G401 (cell line): Measurements from ENCODE around the gene FSIP1. TPM values are rescaled to one million over a fixed set of nuclear protein-coding genes. Genes with fewer than 3 reads are reported as not detected.

Experiments used
- DNase-seq: peaks from one replicate; pipeline ENCODE4 v3.0.0-alpha.2; 2015; ENCODE audit warnings: low spot score
- in situ Hi-C: cut with HindIII; loops from 2 replicates; pipeline ENCODE4 v1.10.0; 2016; ENCODE audit warnings: low sequenced_read_pairs, mixed read lengths
- total RNA-seq: library from RNA; depleted of rRNA; stranded (reverse); fragments of >200 nt; shearing (Covaris generic); gene quantifications from 2 replicates; pipeline ENCODE4 v1.2.3, GENCODE V29; 2014

Gene FSIP1
- total RNA-seq, 1 experiment from 2014 or later: 0.41 TPM

DNA sequence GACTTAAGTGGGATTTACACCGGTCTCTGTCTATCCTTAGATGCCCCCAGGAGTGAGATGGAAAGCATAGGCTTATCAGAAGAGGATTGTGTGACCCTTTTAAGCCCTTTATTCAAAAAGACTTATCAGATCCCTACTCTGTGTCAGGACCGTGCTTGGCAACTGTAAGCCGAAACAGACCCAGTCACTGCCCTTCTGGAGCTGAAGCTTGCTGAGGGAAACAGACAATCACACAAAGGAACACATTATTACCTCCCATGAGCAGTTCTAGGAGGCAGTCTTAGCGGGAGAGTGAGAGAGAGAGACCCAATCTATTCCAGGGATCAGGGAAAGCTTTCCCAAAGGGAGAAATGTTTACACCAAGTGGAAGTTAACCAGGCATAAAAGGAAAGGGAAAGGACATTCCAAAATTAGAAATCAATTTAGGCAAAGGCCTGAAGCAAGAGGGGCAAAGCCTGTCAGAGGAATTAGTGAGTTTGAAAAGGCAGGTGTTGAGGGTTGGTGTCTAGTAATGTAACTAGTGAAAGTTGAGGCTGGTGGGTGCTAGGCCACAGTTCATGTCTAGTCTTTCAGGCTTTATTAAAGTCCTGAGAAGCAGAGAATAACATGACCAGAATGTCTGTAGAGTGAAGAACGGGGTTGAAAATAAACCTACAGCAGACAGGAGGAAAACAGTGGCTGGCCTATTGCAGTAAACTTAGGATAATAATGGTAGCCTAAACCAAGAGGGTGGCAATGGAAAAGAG, 115.1 kb downstream of the FSIP1 start:
- in situ Hi-C loops: loop anchor here (5.0 kb wide), 1 partner anchor 55 kb away; no protein-coding TSS in a partner anchor
- peak; percentile 10 for DNase-seq

DNA sequence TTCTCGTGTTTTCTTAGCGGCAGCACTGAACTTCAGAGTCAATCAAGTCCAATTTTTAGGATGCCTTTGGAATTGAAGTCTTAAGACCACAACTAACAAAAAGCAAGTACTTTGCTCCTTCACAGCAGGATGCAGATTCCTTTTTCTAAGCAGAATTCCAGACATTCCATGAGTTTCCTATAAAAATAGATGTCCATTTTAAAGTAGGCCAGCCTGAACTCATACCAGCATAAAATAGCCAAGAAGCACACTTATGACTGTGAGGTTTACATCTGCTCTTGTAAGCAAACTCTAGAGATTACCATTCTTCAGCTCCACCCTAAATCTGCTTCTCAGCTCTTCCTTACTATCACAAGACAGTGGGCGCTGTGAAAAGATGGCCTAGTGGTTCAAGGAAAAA, 116.0 kb downstream of the FSIP1 start:
- in situ Hi-C loops: loop anchor here (5.0 kb wide), 1 partner anchor 56 kb away; no protein-coding TSS in a partner anchor
- peak; percentile 24 for DNase-seq

GRCh38 chr15:39665629-39666250, 116.9 kb downstream of the FSIP1 start:
- no peak for DNase-seq
- in situ Hi-C loops: loop anchor here (5.0 kb wide), 1 partner anchor 57 kb away; no protein-coding TSS in a partner anchor

GRCh38 chr15:39663704-39664250, 118.9 kb downstream of the FSIP1 start:
- in situ Hi-C loops: no loop called here

GRCh38 chr15:39661776-39662175, 120.9 kb downstream of the FSIP1 start:
- in situ Hi-C loops: no loop called here
- DNase-seq: no peak

More at GRCh38 chr15:39663704-39664250, 118.9 kb downstream of the FSIP1 start:
- no peak for DNase-seq

DNA sequence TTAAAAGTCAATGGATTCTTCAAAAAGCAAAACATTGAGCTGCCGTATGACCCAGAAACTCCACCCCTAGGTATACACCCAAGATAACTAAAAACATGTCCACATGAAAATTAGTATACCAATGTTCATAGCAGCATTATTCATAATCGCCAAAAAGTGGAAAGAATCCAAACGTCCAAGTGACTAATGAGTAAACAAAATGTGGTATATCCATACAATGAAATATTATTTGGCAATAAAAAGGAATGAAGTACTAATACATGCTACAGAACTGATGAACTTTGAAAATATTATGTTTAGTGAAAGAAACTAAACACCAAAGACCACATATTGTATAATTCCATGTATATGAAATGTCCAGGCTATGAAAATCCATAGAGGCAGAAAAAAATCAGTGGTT, 123.9 kb downstream of the FSIP1 start:
- no peak for DNase-seq
- in situ Hi-C loops: no loop called here

DNA sequence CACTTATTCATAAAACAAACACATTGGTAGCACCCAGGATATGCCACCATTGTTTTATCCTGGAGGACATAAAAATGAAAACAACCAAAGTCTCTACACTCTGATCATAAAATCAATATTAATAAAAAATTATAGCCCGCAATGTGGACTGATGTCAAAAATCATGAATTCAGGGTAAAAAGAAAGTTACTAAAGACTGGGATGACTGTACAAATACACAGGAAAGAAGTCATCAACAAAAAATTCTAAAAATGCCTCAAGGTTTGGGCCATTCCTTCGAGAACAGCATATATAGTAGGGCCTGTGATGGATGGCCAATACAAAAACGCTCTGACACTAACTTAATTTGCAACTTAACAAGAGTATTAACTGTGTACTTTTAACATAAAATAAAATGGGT, 125.0 kb downstream of the FSIP1 start:
- in situ Hi-C loops: no loop called here

GRCh38 chr15:39657181-39657580, 125.5 kb downstream of the FSIP1 start:
- DNase-seq: no peak
- in situ Hi-C loops: no loop called here

More for the DNA sequence above, 125.0 kb downstream of the FSIP1 start:
- DNase-seq: no peak

DNA sequence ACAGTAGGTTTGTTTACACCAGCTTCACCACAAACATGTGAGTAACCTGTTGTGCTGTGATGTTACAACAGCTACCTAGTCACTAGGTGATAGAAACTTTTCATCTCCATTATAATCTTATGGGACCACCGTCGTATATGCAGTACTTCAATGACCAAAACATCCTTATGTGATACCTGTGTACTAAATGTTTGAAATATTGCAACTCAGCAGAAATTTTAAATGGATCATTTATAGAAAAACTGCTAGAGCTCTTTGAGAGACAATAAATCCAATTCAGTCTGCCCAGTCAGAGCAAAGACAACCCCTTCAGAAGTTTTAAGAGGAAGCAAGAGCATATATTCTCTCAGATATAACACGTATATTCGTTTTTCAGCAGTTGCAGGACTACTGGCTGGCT, 128.3 kb downstream of the FSIP1 start:
- no peak for DNase-seq
- in situ Hi-C loops: no loop called here

- no peak for DNase-seq
- in situ Hi-C loops: no loop called here
These were observed 130.8 kb downstream of the FSIP1 start for GRCh38 chr15:39651881-39652280.

DNA sequence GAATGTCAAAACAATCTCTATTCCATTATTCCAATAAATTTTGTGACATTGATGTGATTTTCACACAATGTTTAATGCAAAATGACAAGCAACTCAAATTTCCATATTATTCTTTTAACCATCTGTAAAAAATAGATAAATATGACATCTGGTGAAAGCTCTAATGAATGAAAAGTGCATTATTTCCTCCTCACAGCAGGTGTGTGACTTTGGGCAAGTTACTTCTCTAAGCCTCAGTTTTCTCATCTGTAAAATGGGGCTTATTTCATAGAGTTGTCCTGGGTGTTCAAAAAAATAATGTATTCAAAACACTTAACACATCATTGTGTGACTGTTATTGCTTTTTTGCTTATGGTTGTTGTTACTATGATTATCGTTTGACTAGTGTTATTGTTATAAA, 131.3 kb downstream of the FSIP1 start:
- in situ Hi-C loops: no loop called here
- no peak for DNase-seq

DNA sequence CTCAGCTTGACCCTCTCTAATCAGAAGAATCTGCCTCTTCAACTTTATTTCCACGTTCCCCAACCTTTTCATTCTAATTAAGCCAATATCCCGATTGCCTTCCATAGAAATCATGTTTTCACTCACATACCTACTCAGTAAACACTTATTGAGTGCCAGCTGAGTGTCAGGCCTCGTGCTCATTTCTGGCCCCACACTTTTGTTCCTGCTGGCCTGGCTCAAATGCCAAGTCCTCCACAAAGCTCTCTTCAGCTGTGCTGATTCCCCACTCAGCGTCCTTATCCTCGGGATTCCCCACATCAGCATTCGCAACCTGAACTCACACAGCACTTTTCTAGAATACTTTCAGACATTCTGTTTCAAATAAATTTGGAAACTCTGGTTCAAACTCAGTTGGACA, 132.9 kb downstream of the FSIP1 start:
- in situ Hi-C loops: no loop called here
- no peak for DNase-seq

- no peak for DNase-seq
- in situ Hi-C loops: no loop called here
These were observed 136.2 kb downstream of the FSIP1 start for GRCh38 chr15:39646425-39646824.

DNA sequence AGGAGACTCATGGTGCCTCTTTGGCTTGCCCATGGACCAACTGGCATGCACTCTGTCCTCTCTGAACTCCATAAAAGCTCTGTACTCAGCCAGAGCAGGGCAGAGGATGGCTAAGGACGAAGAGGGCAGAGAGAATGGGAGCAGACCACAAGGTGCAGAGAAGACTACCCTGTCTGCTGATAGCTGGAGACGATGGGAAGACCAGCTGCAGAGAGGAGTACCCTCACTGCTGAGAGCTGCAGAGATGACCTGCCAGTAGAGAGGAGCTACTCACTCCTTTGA, 136.7 kb downstream of the FSIP1 start:
- in situ Hi-C loops: no loop called here
- DNase-seq: no peak

DNA sequence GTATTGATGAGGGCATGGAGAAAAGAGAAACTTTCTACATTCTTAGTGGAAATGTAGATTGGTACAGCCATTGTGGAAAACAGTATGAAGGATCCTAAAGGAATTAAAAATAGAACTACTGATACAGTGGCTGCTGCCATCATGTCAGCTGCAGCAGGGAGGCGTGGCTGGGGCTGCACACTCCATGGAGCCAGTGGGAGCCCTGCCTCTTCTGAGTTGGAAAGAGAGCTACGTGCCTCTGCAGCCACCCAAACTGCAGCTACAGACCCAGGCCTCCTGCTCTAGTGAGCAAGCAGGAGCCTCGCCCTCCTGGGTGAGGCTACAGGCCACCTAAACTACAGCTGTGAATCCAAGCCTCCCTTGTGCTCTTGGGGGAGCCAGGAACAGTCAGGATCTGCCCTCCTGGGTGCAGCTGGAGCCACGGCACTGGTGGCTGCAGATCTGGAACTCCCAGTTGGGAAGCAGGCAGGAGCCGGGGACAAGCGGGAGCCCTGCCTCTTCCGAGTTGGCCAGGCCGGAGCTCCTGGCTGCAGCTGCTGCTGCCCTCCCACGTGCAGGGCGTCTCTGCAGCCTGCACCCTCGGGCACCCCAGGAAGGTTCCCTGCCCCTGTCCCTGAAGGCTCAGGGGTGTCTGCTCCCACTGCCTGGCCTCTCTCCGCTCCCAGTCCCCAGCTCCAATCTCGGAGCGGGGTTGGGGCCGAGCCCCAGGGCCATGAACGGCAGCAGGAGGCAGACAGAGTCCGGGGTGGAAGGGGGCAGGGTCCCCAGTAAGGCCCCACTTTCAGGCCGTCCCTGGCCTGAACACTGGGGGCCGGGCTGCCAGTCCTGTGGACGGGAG, 137.3 kb downstream of the FSIP1 start:
- in situ Hi-C loops: no loop called here
- no peak for DNase-seq

DNA sequence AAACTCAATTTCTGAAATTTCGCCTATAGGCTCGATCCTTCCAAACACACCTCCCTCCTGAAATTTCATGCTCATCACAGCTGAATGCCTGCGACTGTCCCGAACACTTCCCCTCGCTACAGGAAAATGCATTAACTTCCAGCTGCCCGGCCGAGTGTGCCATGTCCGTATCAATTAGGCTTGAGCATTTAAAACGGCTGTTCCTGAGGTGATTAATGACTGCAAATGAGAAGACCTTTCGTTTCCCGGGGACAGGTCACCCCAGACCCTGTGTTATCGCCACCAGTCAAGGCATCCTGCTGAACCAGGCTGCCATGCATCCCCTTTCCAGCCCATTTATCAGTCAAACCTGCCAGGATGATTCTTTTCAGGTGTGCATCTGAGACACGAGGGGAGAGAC, 138.5 kb downstream of the FSIP1 start:
- in situ Hi-C loops: no loop called here
- no peak for DNase-seq

DNA sequence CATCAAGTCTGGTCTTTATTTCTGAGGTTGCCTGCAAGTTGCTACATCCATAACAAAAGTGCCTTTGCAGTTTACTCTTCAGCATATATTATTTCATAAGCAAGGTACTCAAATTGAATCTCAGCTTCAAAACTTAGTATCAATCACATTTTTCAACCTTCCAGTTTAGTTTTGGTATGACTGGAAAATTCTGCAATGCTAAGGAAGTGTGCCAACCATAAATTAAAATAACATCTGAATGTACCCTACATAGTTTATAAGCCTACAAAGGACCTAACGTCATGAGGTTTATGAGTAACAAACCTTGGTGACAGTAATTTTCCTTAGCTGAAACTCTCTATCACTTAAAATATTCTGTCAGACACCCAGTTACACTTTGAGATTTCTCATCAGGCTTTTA, 138.9 kb downstream of the FSIP1 start:
- in situ Hi-C loops: no loop called here
- DNase-seq: no peak

GRCh38 chr15:39642011-39642640, 140.5 kb downstream of the FSIP1 start:
- DNase-seq: no peak
- in situ Hi-C loops: no loop called here

GRCh38 chr15:39641191-39641889, 141.3 kb downstream of the FSIP1 start:
- no peak for DNase-seq
- in situ Hi-C loops: no loop called here
